SU-DHL-6 (cell line): ENCODE results near the gene GJA4.

Experiments
- EZH2phosphoT487 ChIP-seq: fragments of 200-600 bp; sonication (generic), shearing (Covaris generic); conservative IDR thresholded peaks from 2 replicates; pipeline ENCODE4 v1.6.1; 2018; ENCODE audit warnings: mild to moderate bottlenecking, antibody characterized with exemption, low read length, moderate library complexity, mixed read lengths
- TF ChIP-seq, protein P1 (sequence below): fragments of 200-600 bp; sonication (generic); IDR thresholded peaks from one replicate; pipeline ENCODE4 v1.5.1; 2017; ENCODE audit warnings: antibody characterized with exemption, mild to moderate bottlenecking, low read length, moderate library complexity; ENCODE audit not compliant: insufficient read depth, poor library complexity, severe bottlenecking

DNA sequence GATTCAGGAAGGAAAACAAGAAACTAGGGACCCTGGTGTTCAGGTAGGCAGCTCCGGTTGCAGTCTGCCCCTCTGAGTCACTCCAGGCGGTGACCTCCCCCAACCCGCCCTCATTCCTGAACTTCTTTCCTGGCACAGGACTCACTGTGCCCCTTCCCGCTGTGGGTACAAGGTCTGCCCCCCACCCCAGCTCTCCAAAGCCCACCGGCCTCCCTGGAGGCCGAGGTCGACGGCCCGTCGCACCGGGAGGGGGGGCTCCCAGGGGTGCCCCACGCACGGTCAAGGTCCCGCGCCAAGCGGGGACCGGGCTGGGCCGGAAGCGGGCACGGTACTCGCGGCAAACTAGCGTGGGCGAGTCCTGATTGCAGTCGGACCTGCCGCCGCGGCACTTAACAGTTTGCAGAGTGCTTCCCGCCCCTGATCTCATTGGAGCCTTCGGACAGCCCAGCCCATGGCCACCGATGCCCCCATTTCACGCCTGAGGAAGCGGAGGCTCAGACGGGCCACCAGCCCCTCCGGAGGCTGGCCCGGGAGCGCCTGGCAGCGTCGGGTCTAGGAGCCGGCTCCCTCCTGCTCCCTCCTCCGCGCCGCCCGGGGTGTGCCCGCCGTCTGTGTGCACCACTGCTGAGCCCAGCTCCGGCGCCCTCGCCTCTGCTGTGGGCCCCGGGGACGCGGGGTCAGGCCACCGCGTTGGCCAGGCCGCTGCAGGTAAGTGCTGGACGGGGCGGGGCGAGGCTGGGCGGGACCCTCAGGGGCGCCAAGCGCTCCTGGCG is 11.5 kb upstream of the GJA4 start, which contains the start of gene GJB3:
- TF ChIP-seq, protein P1, sequence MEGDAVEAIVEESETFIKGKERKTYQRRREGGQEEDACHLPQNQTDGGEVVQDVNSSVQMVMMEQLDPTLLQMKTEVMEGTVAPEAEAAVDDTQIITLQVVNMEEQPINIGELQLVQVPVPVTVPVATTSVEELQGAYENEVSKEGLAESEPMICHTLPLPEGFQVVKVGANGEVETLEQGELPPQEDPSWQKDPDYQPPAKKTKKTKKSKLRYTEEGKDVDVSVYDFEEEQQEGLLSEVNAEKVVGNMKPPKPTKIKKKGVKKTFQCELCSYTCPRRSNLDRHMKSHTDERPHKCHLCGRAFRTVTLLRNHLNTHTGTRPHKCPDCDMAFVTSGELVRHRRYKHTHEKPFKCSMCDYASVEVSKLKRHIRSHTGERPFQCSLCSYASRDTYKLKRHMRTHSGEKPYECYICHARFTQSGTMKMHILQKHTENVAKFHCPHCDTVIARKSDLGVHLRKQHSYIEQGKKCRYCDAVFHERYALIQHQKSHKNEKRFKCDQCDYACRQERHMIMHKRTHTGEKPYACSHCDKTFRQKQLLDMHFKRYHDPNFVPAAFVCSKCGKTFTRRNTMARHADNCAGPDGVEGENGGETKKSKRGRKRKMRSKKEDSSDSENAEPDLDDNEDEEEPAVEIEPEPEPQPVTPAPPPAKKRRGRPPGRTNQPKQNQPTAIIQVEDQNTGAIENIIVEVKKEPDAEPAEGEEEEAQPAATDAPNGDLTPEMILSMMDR: no peak
- TF ChIP-seq EZH2phosphoT487: no peak
